Spinal cord (tissue), 10 donors: Measurements from ENCODE around the gene MSH5. TPM values are rescaled to one million over a fixed set of nuclear protein-coding genes. Genes with fewer than 3 reads are reported as not detected.
A peak's percentile ranks its signal among the peaks of the same experiment; 100 is the strongest.

Source experiments
- DNase-seq, 6 donors: peaks; one replicate each; pipeline versions ENCODE4 v3.0.0 to v3.0.0-alpha.2; 2013 to 2015; ENCODE audit warnings: low spot score in 6 of 6, low read depth in 4 of 6
- H3K27ac ChIP-seq: one replicate; pipeline ENCODE4 v1.5.1; 2013; ENCODE audit warnings: low read depth, low read length, control low read depth
- H3K27me3 ChIP-seq: one replicate; pipeline ENCODE4 v1.6.1; 2013; ENCODE audit warnings: low read length; ENCODE audit not compliant: control insufficient read depth, insufficient read depth
- H3K36me3 ChIP-seq: one replicate; pipeline ENCODE4 v1.6.1; 2013; ENCODE audit warnings: low read length; ENCODE audit not compliant: control insufficient read depth, insufficient read depth
- H3K4me1 ChIP-seq: one replicate; pipeline ENCODE4 v1.6.1; 2013; ENCODE audit warnings: low read length; ENCODE audit not compliant: control insufficient read depth, insufficient read depth
- H3K4me3 ChIP-seq: one replicate; pipeline ENCODE4 v1.5.1; 2013; ENCODE audit warnings: low read depth, low read length, control low read depth
- H3K9me3 ChIP-seq: one replicate; pipeline ENCODE4 v1.6.1; 2013; ENCODE audit warnings: low read length; ENCODE audit not compliant: control insufficient read depth, insufficient read depth
- WGBS: methylation state at CpG from one replicate; pipeline ENCODE4 v1.1.5; 2013; ENCODE audit warnings: missing lambda C conversion rate; ENCODE audit not compliant: insufficient coverage; 5-methylcytosine and 5-hydroxymethylcytosine counted together
- long read RNA-seq, 4 donors: transcript quantifications; one replicate each; lab custom pipeline, GENCODE V29; 2026
- polyA plus RNA-seq, 2 donors: library from polyadenylated mRNA; unstranded; fragments of 120-200 nt; gene quantifications; one replicate each; pipeline ENCODE4 v1.2.1, GENCODE V29; 2013; ENCODE audit not compliant: insufficient read length in 2 of 2
- total RNA-seq, 2 donors: library from RNA; depleted of rRNA in 1 of 2; stranded (reverse); fragments of 120-200 nt in 1 of 2; fragments of >200 nt in 1 of 2; gene quantifications; one replicate each; pipeline versions ENCODE4 v1.2.3 to v1.2.4, GENCODE V29; 2013 to 2014
- donor health status: healthy.

Gene MSH5
- total RNA-seq (10 to 100 TPM in 1 of 2 donors, 1 to 10 TPM in 1; 6.2 to 20.2 TPM), polyA plus RNA-seq (10 to 100 TPM; 18.9 to 38.8 TPM)
- long read RNA-seq, donor 1: 0 reads
- long read RNA-seq, donor 2: 0 reads
- long read RNA-seq, donor 3: 0 reads
- long read RNA-seq, donor 4: 0 reads

- Histone ChIP-seq H3K4me3 (peak within 1 kb of the TSS; percentile 97), H3K27ac (peak within 1 kb of the TSS; percentile 88), H3K4me1 (peaks cover 32% of the 10 kb centered on the region), H3K27me3 (peaks cover 2% of the 10 kb centered on the region), H3K9me3 (no peaks in the 10 kb centered on the region), H3K36me3 (peaks cover 4% of the 10 kb centered on the region)
- under 1% methylated on average over 52 of the region's 58 CpGs for WGBS
- peak; percentile 91 to 100 (median 98) for DNase-seq
Measured at GRCh38 chr6:31739639-31740396, at the start of gene MSH5. Gene MSH5, plus strand, starts transcription at chr6:31740005. Its CDS starts 462 bp downstream, at chr6:31740467.

GRCh38 chr6:31690231-31691077 is 49.4 kb upstream of the MSH5 start:
- H3K36me3 ChIP-seq: peaks cover 94% of the 10 kb centered on the region
- 58% methylated on average over 3 of the region's 10 CpGs for WGBS
- no peak for DNase-seq
- H3K27ac ChIP-seq: no peak overlapping the region
- H3K4me3 ChIP-seq: no peak overlapping the region
- no peaks in the 10 kb centered on the region for H3K4me1 ChIP-seq
- no peaks in the 10 kb centered on the region for H3K27me3 ChIP-seq
- no peaks in the 10 kb centered on the region for H3K9me3 ChIP-seq

DNA sequence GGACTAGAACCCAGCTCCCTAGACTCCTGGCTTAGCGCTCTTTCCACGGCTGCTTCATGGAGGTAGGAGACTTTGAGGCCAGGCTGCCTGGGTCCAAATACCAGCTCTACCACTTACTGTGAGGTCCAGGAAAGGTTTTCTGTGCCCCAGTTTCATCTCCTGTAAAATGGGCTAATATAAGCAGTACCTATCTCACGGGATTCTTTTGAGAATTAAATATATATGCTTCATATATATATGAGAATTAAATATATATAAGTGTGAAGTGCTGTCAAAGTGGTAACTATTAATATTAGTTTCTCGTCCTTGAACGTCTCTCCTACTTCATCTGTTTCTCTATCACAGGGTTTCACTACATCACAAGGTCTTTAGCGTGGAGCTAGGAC is 48.7 kb upstream of the MSH5 start:
- peaks cover 94% of the 10 kb centered on the region for H3K36me3 ChIP-seq
- H3K27ac ChIP-seq: no peak overlapping the region
- no peaks in the 10 kb centered on the region for H3K9me3 ChIP-seq
- no peaks in the 10 kb centered on the region for H3K27me3 ChIP-seq
- 92% methylated on average over 2 of the region's 6 CpGs for WGBS
- H3K4me1 ChIP-seq: no peaks in the 10 kb centered on the region
- H3K4me3 ChIP-seq: no peak overlapping the region
- no peak for DNase-seq

- WGBS: 87% methylated on average over 5 of the region's 12 CpGs
- peaks cover 94% of the 10 kb centered on the region for H3K36me3 ChIP-seq
- H3K27ac ChIP-seq: no peak overlapping the region
- H3K9me3 ChIP-seq: no peaks in the 10 kb centered on the region
- H3K27me3 ChIP-seq: no peaks in the 10 kb centered on the region
- H3K4me3 ChIP-seq: no peak overlapping the region
- H3K4me1 ChIP-seq: no peaks in the 10 kb centered on the region
- no peak for DNase-seq
Measured at GRCh38 chr6:31691564-31692108, 48.2 kb upstream of the MSH5 start.

DNA sequence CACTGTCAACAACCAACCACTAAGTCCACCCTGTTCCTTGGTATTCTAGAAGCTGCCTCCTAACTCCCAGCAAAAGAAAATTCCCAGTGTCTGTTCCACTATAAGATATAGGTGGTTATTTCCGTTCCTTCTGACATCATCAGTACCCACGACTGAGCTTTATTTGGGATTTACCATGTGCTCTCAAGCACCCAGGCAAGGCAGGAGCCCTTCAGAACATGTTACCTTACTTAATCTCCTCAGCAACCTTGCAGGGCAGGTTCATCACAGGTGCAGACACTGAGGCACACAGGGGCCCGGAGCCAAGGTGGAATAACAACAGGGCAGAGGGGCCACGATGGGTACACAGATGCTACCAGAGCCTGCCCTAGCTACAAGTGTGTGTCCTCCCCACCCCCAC is 47.5 kb upstream of the MSH5 start:
- H3K27me3 ChIP-seq: no peaks in the 10 kb centered on the region
- H3K9me3 ChIP-seq: no peaks in the 10 kb centered on the region
- no peak for DNase-seq
- peaks cover 91% of the 10 kb centered on the region for H3K36me3 ChIP-seq
- H3K4me1 ChIP-seq: no peaks in the 10 kb centered on the region
- no peak overlapping the region for H3K27ac ChIP-seq
- H3K4me3 ChIP-seq: no peak overlapping the region
- 81% methylated on average over 3 of the region's 4 CpGs for WGBS

GRCh38 chr6:31692886-31693285 is 46.9 kb upstream of the MSH5 start:
- no peaks in the 10 kb centered on the region for H3K4me1 ChIP-seq
- peaks cover 89% of the 10 kb centered on the region for H3K36me3 ChIP-seq
- 88% methylated on average over 9 of the region's 9 CpGs for WGBS
- H3K27ac ChIP-seq: no peak overlapping the region
- DNase-seq: no peak
- no peaks in the 10 kb centered on the region for H3K9me3 ChIP-seq
- H3K4me3 ChIP-seq: no peak overlapping the region
- no peaks in the 10 kb centered on the region for H3K27me3 ChIP-seq

- 80% methylated on average over 1 of the region's 6 CpGs for WGBS
Measured at GRCh38 chr6:31693535-31693934, 46.3 kb upstream of the MSH5 start.

GRCh38 chr6:31697555-31697954 is 42.2 kb upstream of the MSH5 start:
- H3K9me3 ChIP-seq: no peaks in the 10 kb centered on the region
- H3K27ac ChIP-seq: no peak overlapping the region
- DNase-seq: no peak
- H3K4me1 ChIP-seq: peaks cover 14% of the 10 kb centered on the region
- 67% methylated on average over 1 of the region's 3 CpGs for WGBS
- H3K27me3 ChIP-seq: no peaks in the 10 kb centered on the region
- no peak overlapping the region for H3K4me3 ChIP-seq
- peaks cover 67% of the 10 kb centered on the region for H3K36me3 ChIP-seq

More at GRCh38 chr6:31693535-31693934, 46.3 kb upstream of the MSH5 start:
- Histone ChIP-seq H3K4me3 (no peak overlapping the region), H3K4me1 (no peaks in the 10 kb centered on the region), H3K36me3 (peaks cover 85% of the 10 kb centered on the region), H3K27me3 (no peaks in the 10 kb centered on the region), H3K27ac (no peak overlapping the region), H3K9me3 (no peaks in the 10 kb centered on the region)
- no peak for DNase-seq

GRCh38 chr6:31700740-31701401 is 38.9 kb upstream of the MSH5 start:
- Histone ChIP-seq H3K36me3 (peaks cover 36% of the 10 kb centered on the region), H3K27me3 (no peaks in the 10 kb centered on the region), H3K27ac (no peak overlapping the region), H3K4me3 (no peak overlapping the region), H3K9me3 (no peaks in the 10 kb centered on the region), H3K4me1 (peaks cover 22% of the 10 kb centered on the region)
- 100% methylated on average over 1 of the region's 5 CpGs for WGBS
- no peak for DNase-seq
